Measurements from ENCODE around the gene SEPTIN1. TPM values are rescaled to one million over a fixed set of nuclear protein-coding genes. Genes with fewer than 3 reads are reported as not detected.
"Not testable (repeated sequence)": the region's sequence is repeated elsewhere in the genome, so short reads cannot be mapped to it uniquely, and the experiment has no call there.

The SEPTIN1 gene
- polyA plus RNA-seq, 3 donors: 0.31 to 0.60 (median 0.49) TPM

GRCh38 chr16:30340621-30341020 lies 41.7 kb downstream of the SEPTIN1 start:
- Histone ChIP-seq H3K4me1 (ENCODE audit: control insufficient read depth in 1 of 2, insufficient read depth in 2 of 2, low read length in 2 of 2) (peaks cover 7 to 10% of the 10 kb centered on the region in 2 donors), H3K36me3 (replicated peaks in 1 of 2; ENCODE audit: control insufficient read depth in 1 of 2, insufficient read depth in 2 of 2, low read length in 2 of 2) (no peaks in the 10 kb centered on the region), H3K27me3 (ENCODE audit: control insufficient read depth in 2 of 2, insufficient read depth in 2 of 2, low read length in 2 of 2) (no peaks in the 10 kb centered on the region), H2AFZ (ENCODE audit: insufficient read depth, low read depth, low read length, poor library complexity, severe bottlenecking) (no peak overlapping the region), H3K79me2 (ENCODE audit: insufficient read depth, low read length) (no peaks in the 10 kb centered on the region), H3K4me2 (replicated peaks; ENCODE audit: extremely low read depth, low read length, poor library complexity, severe bottlenecking) (no peak overlapping the region), H3K9me3 (replicated peaks in 1 of 2; ENCODE audit: control insufficient read depth in 1 of 2, insufficient read depth in 1 of 2, low read length in 2 of 2) (no peaks in the 10 kb centered on the region), H4K20me1 (ENCODE audit: insufficient read depth, low read length) (peaks cover 6% of the 10 kb centered on the region), H3K27ac (ENCODE audit: low read depth in 1 of 2, low read length in 2 of 2) (no peak overlapping the region), H3K9ac (ENCODE audit: insufficient read depth, low read length, poor library complexity, severe bottlenecking) (no peak overlapping the region), H3K4me3 (replicated peaks in 1 of 3; ENCODE audit: low read depth in 2 of 3, low read length in 3 of 3) (no peak overlapping the region)
- Mint-ChIP-seq H3K27ac (no peak overlapping the region), H3K9me3 (peaks cover 0 to 2% (median 0%) of the 10 kb centered on the region in 7 donors), H3K4me1 (peaks cover 13% of the 10 kb centered on the region), H3K36me3 (peaks cover 0 to 2% of the 10 kb centered on the region in 2 donors), H3K27me3 (ENCODE audit: low read depth in 3 of 3) (peaks cover 0 to 2% (median 1%) of the 10 kb centered on the region in 3 donors), H3K4me3 (peak overlapping the region in 1 of 2 donors; percentile 34)
- WGBS (ENCODE audit: insufficient coverage): 79% methylated on average over 13 of the region's 13 CpGs
- DNase-seq: no peak
- TF ChIP-seq CTCF (IDR thresholded peaks at IDR 0.05): no peak
- intact Hi-C loops (cut with micrococcal nuclease): no loop called here

GRCh38 chr16:30338715-30339114 lies 43.6 kb downstream of the SEPTIN1 start:
- H3K27ac ChIP-seq (ENCODE audit: low read depth in 1 of 2, low read length in 2 of 2): not testable (repeated sequence)

GRCh38 chr16:30337964-30338357 lies 44.4 kb downstream of the SEPTIN1 start:
- H3K79me2 ChIP-seq (ENCODE audit: insufficient read depth, low read length); H3K36me3 ChIP-seq (replicated peaks in 1 of 2; ENCODE audit: control insufficient read depth in 1 of 2, insufficient read depth in 2 of 2, low read length in 2 of 2); H3K27ac Mint-ChIP-seq; H3K27me3 Mint-ChIP-seq (ENCODE audit: low read depth in 3 of 3); H2AFZ ChIP-seq (ENCODE audit: insufficient read depth, low read depth, low read length, poor library complexity, severe bottlenecking); H3K4me2 ChIP-seq (replicated peaks; ENCODE audit: extremely low read depth, low read length, poor library complexity, severe bottlenecking); H3K4me3 ChIP-seq (replicated peaks in 1 of 3; ENCODE audit: low read depth in 2 of 3, low read length in 3 of 3); H3K9me3 ChIP-seq (replicated peaks in 1 of 2; ENCODE audit: control insufficient read depth in 1 of 2, insufficient read depth in 1 of 2, low read length in 2 of 2); DNase-seq; H4K20me1 ChIP-seq (ENCODE audit: insufficient read depth, low read length); H3K27ac ChIP-seq (ENCODE audit: low read depth in 1 of 2, low read length in 2 of 2); H3K27me3 ChIP-seq (ENCODE audit: control insufficient read depth in 2 of 2, insufficient read depth in 2 of 2, low read length in 2 of 2); H3K9me3 Mint-ChIP-seq; H3K36me3 Mint-ChIP-seq; H3K9ac ChIP-seq (ENCODE audit: insufficient read depth, low read length, poor library complexity, severe bottlenecking); H3K4me3 Mint-ChIP-seq: not testable (repeated sequence)
- H3K4me1 Mint-ChIP-seq: peaks cover 17% of the 10 kb centered on the region
- WGBS (ENCODE audit: insufficient coverage): 95% methylated on average over 4 of the region's 10 CpGs
- intact Hi-C loops (cut with micrococcal nuclease): loop anchor here in 1 of 2 donors (5.0 kb wide), 1 partner anchor 69 kb away; the partner anchor contains the start of gene ZNF771
- peaks cover 11% of the 10 kb centered on the region in 2 donors for H3K4me1 ChIP-seq (ENCODE audit: control insufficient read depth in 1 of 2, insufficient read depth in 2 of 2, low read length in 2 of 2)

More at GRCh38 chr16:30338715-30339114, 43.6 kb downstream of the SEPTIN1 start:
- not testable (repeated sequence) for H3K27me3 Mint-ChIP-seq (ENCODE audit: low read depth in 3 of 3); DNase-seq; H3K9ac ChIP-seq (ENCODE audit: insufficient read depth, low read length, poor library complexity, severe bottlenecking); H4K20me1 ChIP-seq (ENCODE audit: insufficient read depth, low read length); H3K9me3 Mint-ChIP-seq; H2AFZ ChIP-seq (ENCODE audit: insufficient read depth, low read depth, low read length, poor library complexity, severe bottlenecking); H3K4me3 ChIP-seq (replicated peaks in 1 of 3; ENCODE audit: low read depth in 2 of 3, low read length in 3 of 3); H3K4me2 ChIP-seq (replicated peaks; ENCODE audit: extremely low read depth, low read length, poor library complexity, severe bottlenecking); H3K4me3 Mint-ChIP-seq; H3K79me2 ChIP-seq (ENCODE audit: insufficient read depth, low read length); H3K9me3 ChIP-seq (replicated peaks in 1 of 2; ENCODE audit: control insufficient read depth in 1 of 2, insufficient read depth in 1 of 2, low read length in 2 of 2); H3K27ac Mint-ChIP-seq; H3K36me3 ChIP-seq (replicated peaks in 1 of 2; ENCODE audit: control insufficient read depth in 1 of 2, insufficient read depth in 2 of 2, low read length in 2 of 2); H3K27me3 ChIP-seq (ENCODE audit: control insufficient read depth in 2 of 2, insufficient read depth in 2 of 2, low read length in 2 of 2); H3K36me3 Mint-ChIP-seq
- H3K4me1 ChIP-seq (ENCODE audit: control insufficient read depth in 1 of 2, insufficient read depth in 2 of 2, low read length in 2 of 2): peaks cover 11% of the 10 kb centered on the region in 2 donors
- no CpG with 5 or more reads among the region's 5 CpGs for WGBS (ENCODE audit: insufficient coverage)
- intact Hi-C loops (cut with micrococcal nuclease): loop anchor here in 1 of 2 donors (5.0 kb wide), 1 partner anchor 69 kb away; the partner anchor contains the start of gene ZNF771
- H3K4me1 Mint-ChIP-seq: peaks cover 17% of the 10 kb centered on the region

All from CD14-positive monocyte (primary cell).